ENCODE data around the gene LILRB2.

DNA sequence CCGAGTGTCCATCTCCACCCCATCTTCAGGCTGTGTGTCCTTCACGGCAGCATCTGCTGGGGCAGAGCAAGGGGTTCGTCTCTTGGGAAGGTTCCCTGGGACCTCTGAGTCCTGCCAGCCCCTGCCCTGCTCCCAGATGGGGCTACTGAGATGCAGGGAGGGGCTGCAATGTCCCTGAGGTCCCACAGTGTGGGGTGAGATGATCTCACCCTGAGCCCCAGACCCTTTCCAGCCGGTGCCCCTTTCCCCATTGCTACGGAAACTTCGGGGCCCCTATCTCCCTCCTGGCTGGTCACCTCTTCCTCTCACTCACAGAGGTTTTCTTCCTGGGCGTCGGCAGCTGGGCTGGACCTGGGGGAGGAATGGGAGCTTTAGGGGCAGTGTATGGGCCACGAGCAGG, 5.0 kb downstream of the LILRB2 start:
- TF ChIP-seq, protein P1, sequence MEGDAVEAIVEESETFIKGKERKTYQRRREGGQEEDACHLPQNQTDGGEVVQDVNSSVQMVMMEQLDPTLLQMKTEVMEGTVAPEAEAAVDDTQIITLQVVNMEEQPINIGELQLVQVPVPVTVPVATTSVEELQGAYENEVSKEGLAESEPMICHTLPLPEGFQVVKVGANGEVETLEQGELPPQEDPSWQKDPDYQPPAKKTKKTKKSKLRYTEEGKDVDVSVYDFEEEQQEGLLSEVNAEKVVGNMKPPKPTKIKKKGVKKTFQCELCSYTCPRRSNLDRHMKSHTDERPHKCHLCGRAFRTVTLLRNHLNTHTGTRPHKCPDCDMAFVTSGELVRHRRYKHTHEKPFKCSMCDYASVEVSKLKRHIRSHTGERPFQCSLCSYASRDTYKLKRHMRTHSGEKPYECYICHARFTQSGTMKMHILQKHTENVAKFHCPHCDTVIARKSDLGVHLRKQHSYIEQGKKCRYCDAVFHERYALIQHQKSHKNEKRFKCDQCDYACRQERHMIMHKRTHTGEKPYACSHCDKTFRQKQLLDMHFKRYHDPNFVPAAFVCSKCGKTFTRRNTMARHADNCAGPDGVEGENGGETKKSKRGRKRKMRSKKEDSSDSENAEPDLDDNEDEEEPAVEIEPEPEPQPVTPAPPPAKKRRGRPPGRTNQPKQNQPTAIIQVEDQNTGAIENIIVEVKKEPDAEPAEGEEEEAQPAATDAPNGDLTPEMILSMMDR (IDR thresholded peaks at IDR 0.05), result no peak
- TF ChIP-seq, protein P2, sequence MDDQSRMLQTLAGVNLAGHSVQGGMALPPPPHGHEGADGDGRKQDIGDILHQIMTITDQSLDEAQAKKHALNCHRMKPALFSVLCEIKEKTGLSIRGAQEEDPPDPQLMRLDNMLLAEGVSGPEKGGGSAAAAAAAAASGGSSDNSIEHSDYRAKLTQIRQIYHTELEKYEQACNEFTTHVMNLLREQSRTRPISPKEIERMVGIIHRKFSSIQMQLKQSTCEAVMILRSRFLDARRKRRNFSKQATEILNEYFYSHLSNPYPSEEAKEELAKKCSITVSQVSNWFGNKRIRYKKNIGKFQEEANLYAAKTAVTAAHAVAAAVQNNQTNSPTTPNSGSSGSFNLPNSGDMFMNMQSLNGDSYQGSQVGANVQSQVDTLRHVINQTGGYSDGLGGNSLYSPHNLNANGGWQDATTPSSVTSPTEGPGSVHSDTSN (IDR thresholded peaks at IDR 0.05), result no peak
- TF ChIP-seq EZH2phosphoT487 (IDR thresholded peaks at IDR 0.05; ENCODE audit: borderline replicate concordance, low read depth), result no peak
- TF ChIP-seq POLR2AphosphoS5 (IDR thresholded peaks at IDR 0.05; ENCODE audit: low read depth, low read length), result no peak
